Measurements from ENCODE around the gene PAK1IP1.

The PAK1IP1 gene

GRCh38 chr6:10721850-10722569 lies 27.2 kb downstream of the PAK1IP1 start:
- TF ChIP-seq CTCF (conservative IDR thresholded peaks at IDR 0.05; ENCODE audit: low read depth, low read length), result no peak
- DNase-seq (ENCODE audit: low read depth), result no peak
- H3K4me3 ChIP-seq (ENCODE audit: low read depth, low read length), result peak overlapping the region; percentile 85

GRCh38 chr6:10722570-10722819 lies 27.7 kb downstream of the PAK1IP1 start:
- DNase-seq (ENCODE audit: low read depth), result no peak
- peak overlapping the region; percentile 85 for H3K4me3 ChIP-seq (ENCODE audit: low read depth, low read length)
- no peak for TF ChIP-seq CTCF (conservative IDR thresholded peaks at IDR 0.05; ENCODE audit: low read depth, low read length)

GRCh38 chr6:10722820-10723566 lies 28.2 kb downstream of the PAK1IP1 start, which contains the start of gene TMEM14C:
TSS of gene TMEM14C (plus strand) at chr6:10723070. CDS start at chr6:10724614, 1,544 bp downstream.
- DNase-seq (ENCODE audit: low read depth), result peak; percentile 100
- no peak for TF ChIP-seq CTCF (conservative IDR thresholded peaks at IDR 0.05; ENCODE audit: low read depth, low read length)
- H3K4me3 ChIP-seq (ENCODE audit: low read depth, low read length), result peak within 1 kb of the TSS; percentile 85

- DNase-seq (ENCODE audit: low read depth), result no peak
- no peak for TF ChIP-seq CTCF (conservative IDR thresholded peaks at IDR 0.05; ENCODE audit: low read depth, low read length)
- peak overlapping the region; percentile 85 for H3K4me3 ChIP-seq (ENCODE audit: low read depth, low read length)
Observed at GRCh38 chr6:10723567-10723881, 28.8 kb downstream of the PAK1IP1 start.

- DNase-seq (ENCODE audit: low read depth), result no peak
- no peak overlapping the region for H3K4me3 ChIP-seq (ENCODE audit: low read depth, low read length)
- no peak for TF ChIP-seq CTCF (conservative IDR thresholded peaks at IDR 0.05; ENCODE audit: low read depth, low read length)
Observed at GRCh38 chr6:10725044-10725443, 30.3 kb downstream of the PAK1IP1 start.

GRCh38 chr6:10725716-10726115 lies 30.9 kb downstream of the PAK1IP1 start:
- TF ChIP-seq CTCF (conservative IDR thresholded peaks at IDR 0.05; ENCODE audit: low read depth, low read length), result no peak
- H3K4me3 ChIP-seq (ENCODE audit: low read depth, low read length), result no peak overlapping the region
- DNase-seq (ENCODE audit: low read depth), result no peak

- DNase-seq (ENCODE audit: low read depth), result no peak
- TF ChIP-seq CTCF (conservative IDR thresholded peaks at IDR 0.05; ENCODE audit: low read depth, low read length), result no peak
- no peak overlapping the region for H3K4me3 ChIP-seq (ENCODE audit: low read depth, low read length)
Observed at GRCh38 chr6:10730254-10730653, 35.5 kb downstream of the PAK1IP1 start.
